ENCODE measurements around the gene TBXT.

The TBXT gene

GRCh38 chr6:166112580-166112979 lies 55.1 kb downstream of the TBXT start:
- DNase-seq (ENCODE audit: low spot score) = no peak

GRCh38 chr6:166109608-166110007 lies 58.0 kb downstream of the TBXT start:
- DNase-seq (ENCODE audit: low spot score) = no peak
